HG03103 (cell line): Measurements from ENCODE around the gene HORMAD2.
"Not testable (repeated sequence)": the region's sequence is repeated elsewhere in the genome, so short reads cannot be mapped to it uniquely, and the experiment has no call there.

ENCODE experiments used
- ATAC-seq: cut with Tn5 transposase; IDR thresholded peaks from one replicate; pipeline ENCODE4 v1.9.1; 2021; ENCODE audit warnings: low read depth; ENCODE audit not compliant: unreplicated experiment

HORMAD2 gene

GRCh38 chr22:30205281-30206115 lies 125.2 kb downstream of the HORMAD2 start:
- ATAC-seq = no peak

- no peak for ATAC-seq
Measured at GRCh38 chr22:30206944-30207343, 126.7 kb downstream of the HORMAD2 start.

- ATAC-seq = no peak
Measured at GRCh38 chr22:30208631-30209603, 128.7 kb downstream of the HORMAD2 start.

- ATAC-seq = no peak
Measured at GRCh38 chr22:30209642-30210041, 129.4 kb downstream of the HORMAD2 start.

- ATAC-seq = no peak
Measured at GRCh38 chr22:30210235-30210909, 130.1 kb downstream of the HORMAD2 start.

GRCh38 chr22:30211124-30211820 lies 131.0 kb downstream of the HORMAD2 start:
- no peak for ATAC-seq

GRCh38 chr22:30212363-30212995 lies 132.2 kb downstream of the HORMAD2 start:
- no peak for ATAC-seq

- no peak for ATAC-seq
Measured at GRCh38 chr22:30212996-30213441, 132.8 kb downstream of the HORMAD2 start.

- no peak for ATAC-seq
Measured at GRCh38 chr22:30214703-30215407, 134.6 kb downstream of the HORMAD2 start.

GRCh38 chr22:30216272-30216671 lies 136.0 kb downstream of the HORMAD2 start:
- not testable (repeated sequence) for ATAC-seq

- no peak for ATAC-seq
Measured at GRCh38 chr22:30216710-30217109, 136.4 kb downstream of the HORMAD2 start.

GRCh38 chr22:30217698-30218560 lies 137.7 kb downstream of the HORMAD2 start:
- no peak for ATAC-seq

- no peak for ATAC-seq
Measured at GRCh38 chr22:30219049-30219654, 138.9 kb downstream of the HORMAD2 start.

- no peak for ATAC-seq
Measured at GRCh38 chr22:30219668-30220278, 139.5 kb downstream of the HORMAD2 start.

GRCh38 chr22:30220338-30221012 lies 140.2 kb downstream of the HORMAD2 start:
- no peak for ATAC-seq

- ATAC-seq = no peak
Measured at GRCh38 chr22:30221121-30221992, 141.1 kb downstream of the HORMAD2 start.
